Adrenal gland (tissue), 5 donors: ENCODE data around the gene ALG6.

Source experiments
- POLR2A ChIP-seq, 2 donors: fragments of 450-650 bp; IDR thresholded peaks; one replicate each; pipeline ENCODE4 v1.6.1; 2017; ENCODE audit warnings: antibody characterized with exemption in 2 of 2, mild to moderate bottlenecking in 2 of 2, moderate library complexity in 1 of 2
- TF ChIP-seq, protein P1 (sequence below), 6 experiments: fragments of 450-650 bp in 4 of 6; fragments of 200-600 bp in 2 of 6; sonication (generic) in 1 of 6; IDR thresholded peaks; 1 replicate in 5 of 6; 2 replicates in 1 of 6; pipeline versions ENCODE4 v1.5.1 to v1.8.0; 2016 to 2021; ENCODE audit warnings: antibody characterized with exemption in 6 of 6, mild to moderate bottlenecking in 2 of 6, moderate library complexity in 1 of 6
- donor health status: DM: no; HTN: no; CAD: no.

DNA sequence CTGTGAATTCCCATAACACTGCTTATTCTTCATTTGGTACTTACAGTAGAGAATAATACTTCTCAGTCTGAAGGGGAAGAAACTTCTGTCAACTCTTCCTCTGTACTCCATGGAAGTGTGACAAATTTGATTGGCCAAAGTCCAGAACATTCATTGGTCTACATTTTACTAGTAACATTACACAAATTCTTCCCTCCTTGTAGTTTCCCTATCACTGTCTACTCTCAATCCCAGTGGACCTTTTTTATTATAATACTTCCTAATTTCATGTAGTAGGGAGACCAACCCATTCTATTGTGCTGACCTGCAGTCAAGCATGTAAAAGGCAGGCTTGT is 74.7 kb downstream of the ALG6 start:
- TF ChIP-seq, protein P1, sequence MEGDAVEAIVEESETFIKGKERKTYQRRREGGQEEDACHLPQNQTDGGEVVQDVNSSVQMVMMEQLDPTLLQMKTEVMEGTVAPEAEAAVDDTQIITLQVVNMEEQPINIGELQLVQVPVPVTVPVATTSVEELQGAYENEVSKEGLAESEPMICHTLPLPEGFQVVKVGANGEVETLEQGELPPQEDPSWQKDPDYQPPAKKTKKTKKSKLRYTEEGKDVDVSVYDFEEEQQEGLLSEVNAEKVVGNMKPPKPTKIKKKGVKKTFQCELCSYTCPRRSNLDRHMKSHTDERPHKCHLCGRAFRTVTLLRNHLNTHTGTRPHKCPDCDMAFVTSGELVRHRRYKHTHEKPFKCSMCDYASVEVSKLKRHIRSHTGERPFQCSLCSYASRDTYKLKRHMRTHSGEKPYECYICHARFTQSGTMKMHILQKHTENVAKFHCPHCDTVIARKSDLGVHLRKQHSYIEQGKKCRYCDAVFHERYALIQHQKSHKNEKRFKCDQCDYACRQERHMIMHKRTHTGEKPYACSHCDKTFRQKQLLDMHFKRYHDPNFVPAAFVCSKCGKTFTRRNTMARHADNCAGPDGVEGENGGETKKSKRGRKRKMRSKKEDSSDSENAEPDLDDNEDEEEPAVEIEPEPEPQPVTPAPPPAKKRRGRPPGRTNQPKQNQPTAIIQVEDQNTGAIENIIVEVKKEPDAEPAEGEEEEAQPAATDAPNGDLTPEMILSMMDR (IDR thresholded peaks at IDR 0.05), result no peak
- TF ChIP-seq POLR2A (IDR thresholded peaks at IDR 0.05), result no peak
